Gastroesophageal sphincter (tissue), 4 donors: ENCODE measurements around the gene BRWD1. TPM values are rescaled to one million over a fixed set of nuclear protein-coding genes. Genes with fewer than 3 reads are reported as not detected.

Source experiments
- ATAC-seq: fragments of 150-250 bp; one replicate; pipeline ENCODE4 v1.9.1; 2016; ENCODE audit warnings: mild to moderate bottlenecking, moderate library complexity
- H3K27ac ChIP-seq, 4 donors: fragments of 200-600 bp; sonication (generic) in 3 of 4; 1 replicate in 3 of 4; 2 replicates in 1 of 4; pipeline ENCODE4 v1.5.1; 2016 to 2019
- H3K27me3 ChIP-seq: fragments of 200-600 bp; sonication (generic); one replicate; pipeline ENCODE4 v1.5.1; 2019
- H3K36me3 ChIP-seq, 2 donors: fragments of 200-600 bp; sonication (generic); one replicate each; pipeline ENCODE4 v1.5.1; 2019; ENCODE audit warnings: control low read depth in 1 of 2
- H3K4me1 ChIP-seq, 3 donors: fragments of 200-600 bp; sonication (generic); 1 replicate in 2 of 3; 2 replicates in 1 of 3; pipeline ENCODE4 v1.5.1; 2016 to 2019; ENCODE audit warnings: control low read depth in 2 of 3
- H3K4me3 ChIP-seq, 2 donors: fragments of 200-600 bp; sonication (generic); one replicate each; pipeline ENCODE4 v1.5.1; 2019; ENCODE audit warnings: mild to moderate bottlenecking in 1 of 2, moderate library complexity in 1 of 2
- H3K9me3 ChIP-seq, 3 donors: fragments of 200-600 bp; sonication (generic); one replicate each; pipeline ENCODE4 v1.5.1; 2017 to 2019; ENCODE audit warnings: control low read depth in 2 of 3
- CTCF ChIP-seq, 4 experiments: fragments of 200-600 bp in 2 of 4; fragments of 450-650 bp in 2 of 4; sonication (generic) in 1 of 4; IDR thresholded peaks; one replicate each; pipeline ENCODE4 v1.5.1; 2017 to 2019; ENCODE audit warnings: antibody characterized with exemption in 4 of 4, mild to moderate bottlenecking in 2 of 4, moderate library complexity in 2 of 4
- EP300 ChIP-seq: sonication (generic); formaldehyde crosslinking; IDR thresholded peaks from one replicate; pipeline ENCODE4 v1.6.1; 2017; ENCODE audit warnings: antibody characterized with exemption, mild to moderate bottlenecking
- POLR2A ChIP-seq, 2 donors: fragments of 450-650 bp; IDR thresholded peaks; one replicate each; pipeline ENCODE4 v1.6.1; 2017; ENCODE audit warnings: antibody characterized with exemption in 2 of 2, mild to moderate bottlenecking in 2 of 2, moderate library complexity in 1 of 2
- POLR2AphosphoS5 ChIP-seq: sonication (generic); formaldehyde crosslinking; IDR thresholded peaks from one replicate; pipeline ENCODE4 v1.6.1; 2017; ENCODE audit warnings: antibody characterized with exemption
- WGBS, 2 donors: methylation state at CpG; one replicate each; pipeline ENCODE4 v1.1.5; 2018; ENCODE audit warnings: low coverage in 1 of 2; 5-methylcytosine and 5-hydroxymethylcytosine counted together
- total RNA-seq, 4 donors: library from RNA; depleted of rRNA; stranded (reverse); fragments of >200 nt; gene quantifications; one replicate each; pipeline ENCODE4 v1.1.0, GENCODE V29; 2016

The BRWD1 gene
- total RNA-seq, 4 donors from 2014 or later: 60.0 to 132 (median 71.2) TPM

GRCh38 chr21:39332175-39332574, 18.7 kb upstream of the BRWD1 start:
- Histone ChIP-seq H3K9me3 (no peaks in the 10 kb centered on the region), H3K4me1 (no peaks in the 10 kb centered on the region), H3K36me3 (no peaks in the 10 kb centered on the region), H3K27me3 (no peaks in the 10 kb centered on the region), H3K27ac (no peak overlapping the region), H3K4me3 (no peak overlapping the region)
- TF ChIP-seq EP300: no peak
- no peak for TF ChIP-seq POLR2AphosphoS5
- no peak for TF ChIP-seq CTCF (IDR thresholded peaks at IDR 0.05)
- TF ChIP-seq POLR2A (IDR thresholded peaks at IDR 0.05): no peak
- 66 to 82% methylated on average over 4 to 8 of the region's 8 CpGs for WGBS, 2 donors
- ATAC-seq: no peak

GRCh38 chr21:39330001-39330400, 16.6 kb upstream of the BRWD1 start:
- 89 to 92% methylated on average over 4 to 6 of the region's 6 CpGs for WGBS, 2 donors
- H3K27ac ChIP-seq: no peak overlapping the region
- H3K36me3 ChIP-seq: no peaks in the 10 kb centered on the region
- H3K4me1 ChIP-seq: no peaks in the 10 kb centered on the region
- ATAC-seq: no peak
- no peak for TF ChIP-seq EP300
- no peak for TF ChIP-seq POLR2AphosphoS5
- TF ChIP-seq CTCF (IDR thresholded peaks at IDR 0.05): no peak
- TF ChIP-seq POLR2A (IDR thresholded peaks at IDR 0.05): no peak
- H3K9me3 ChIP-seq: no peaks in the 10 kb centered on the region
- no peaks in the 10 kb centered on the region for H3K27me3 ChIP-seq
- H3K4me3 ChIP-seq: no peak overlapping the region

GRCh38 chr21:39327727-39328126, 14.3 kb upstream of the BRWD1 start:
- Histone ChIP-seq H3K9me3 (no peaks in the 10 kb centered on the region), H3K4me3 (no peak overlapping the region), H3K27ac (no peak overlapping the region), H3K27me3 (no peaks in the 10 kb centered on the region), H3K36me3 (no peaks in the 10 kb centered on the region), H3K4me1 (no peaks in the 10 kb centered on the region)
- TF ChIP-seq POLR2AphosphoS5: no peak
- no peak for TF ChIP-seq CTCF (IDR thresholded peaks at IDR 0.05)
- TF ChIP-seq EP300: no peak
- no peak for TF ChIP-seq POLR2A (IDR thresholded peaks at IDR 0.05)
- ATAC-seq: no peak
- 96 to 99% methylated on average over 5 of the region's 7 CpGs for WGBS, 2 donors

GRCh38 chr21:39326607-39327307, 13.3 kb upstream of the BRWD1 start:
- Histone ChIP-seq H3K9me3 (no peaks in the 10 kb centered on the region), H3K4me1 (peaks cover 0 to under 1% (median 0%) of the 10 kb centered on the region in 3 donors), H3K27me3 (no peaks in the 10 kb centered on the region), H3K36me3 (no peaks in the 10 kb centered on the region), H3K27ac (no peak overlapping the region), H3K4me3 (no peak overlapping the region)
- ATAC-seq: no peak
- 88 to 95% methylated on average over 5 to 7 of the region's 7 CpGs for WGBS, 2 donors
- TF ChIP-seq EP300: no peak
- no peak for TF ChIP-seq POLR2AphosphoS5
- TF ChIP-seq CTCF (IDR thresholded peaks at IDR 0.05): no peak
- no peak for TF ChIP-seq POLR2A (IDR thresholded peaks at IDR 0.05)

GRCh38 chr21:39325458-39325857, 12.0 kb upstream of the BRWD1 start:
- H3K4me1 ChIP-seq: peaks cover 0 to 14% (median 4%) of the 10 kb centered on the region in 3 donors
- no peak overlapping the region for H3K27ac ChIP-seq
- WGBS, 2 donors: 88 to 100% methylated on average over 4 of the region's 4 CpGs
- no peaks in the 10 kb centered on the region for H3K9me3 ChIP-seq
- ATAC-seq: no peak
- TF ChIP-seq POLR2AphosphoS5: no peak
- TF ChIP-seq CTCF (IDR thresholded peaks at IDR 0.05): no peak
- no peak for TF ChIP-seq EP300
- no peak for TF ChIP-seq POLR2A (IDR thresholded peaks at IDR 0.05)
- H3K27me3 ChIP-seq: no peaks in the 10 kb centered on the region
- no peak overlapping the region for H3K4me3 ChIP-seq
- no peaks in the 10 kb centered on the region for H3K36me3 ChIP-seq
